Ishikawa (cell line): ENCODE data around the gene GPR152.

ENCODE experiments used
- CEBPB ChIP-seq: IDR thresholded peaks from 2 replicates; pipeline ENCODE4 v1.6.1; 2012
- CREB1 ChIP-seq: IDR thresholded peaks from 2 replicates; pipeline ENCODE4 v1.6.1; 2012; ENCODE audit warnings: low read depth
- EGR1 ChIP-seq: IDR thresholded peaks from 2 replicates; pipeline ENCODE4 v1.6.1; 2012
- EP300 ChIP-seq: IDR thresholded peaks from 2 replicates; pipeline ENCODE4 v1.6.1; 2012; ENCODE audit warnings: borderline replicate concordance
- FOXM1 ChIP-seq: IDR thresholded peaks from 2 replicates; pipeline ENCODE4 v1.6.1; 2012; ENCODE audit warnings: low read depth, borderline replicate concordance
- MAX ChIP-seq: IDR thresholded peaks from 2 replicates; pipeline ENCODE4 v1.6.1; 2012
- NFIC ChIP-seq: IDR thresholded peaks from 2 replicates; pipeline ENCODE4 v1.6.1; 2012
- RAD21 ChIP-seq: IDR thresholded peaks from 2 replicates; pipeline ENCODE4 v1.6.1; 2012; ENCODE audit warnings: low read depth
- REST ChIP-seq: IDR thresholded peaks from 2 replicates; pipeline ENCODE4 v1.6.1; 2012; ENCODE audit warnings: low read depth, mild to moderate bottlenecking
- TAF1 ChIP-seq: IDR thresholded peaks from 2 replicates; pipeline ENCODE4 v1.6.1; 2012; ENCODE audit warnings: low read depth, mild to moderate bottlenecking
- TCF12 ChIP-seq: IDR thresholded peaks from 2 replicates; pipeline ENCODE4 v1.6.1; 2012; ENCODE audit warnings: low read depth
- TEAD4 ChIP-seq: IDR thresholded peaks from 2 replicates; pipeline ENCODE4 v1.6.1; 2012
- USF1 ChIP-seq: IDR thresholded peaks from 2 replicates; pipeline ENCODE4 v1.6.1; 2012
- YY1 ChIP-seq: IDR thresholded peaks from 2 replicates; pipeline ENCODE4 v1.6.1; 2012; ENCODE audit warnings: low read depth
- ZBTB7A ChIP-seq: IDR thresholded peaks from 2 replicates; pipeline ENCODE4 v1.6.1; 2012; ENCODE audit warnings: low read depth

The GPR152 gene

GRCh38 chr11:67423466-67423865 is 29.1 kb downstream of the GPR152 start:
- no peak for TF ChIP-seq ZBTB7A
- no peak for TF ChIP-seq REST
- no peak for TF ChIP-seq TCF12
- no peak for TF ChIP-seq YY1
- TF ChIP-seq CEBPB = no peak
- TF ChIP-seq NFIC = no peak
- no peak for TF ChIP-seq TEAD4
- TF ChIP-seq EGR1 = no peak
- no peak for TF ChIP-seq MAX

DNA sequence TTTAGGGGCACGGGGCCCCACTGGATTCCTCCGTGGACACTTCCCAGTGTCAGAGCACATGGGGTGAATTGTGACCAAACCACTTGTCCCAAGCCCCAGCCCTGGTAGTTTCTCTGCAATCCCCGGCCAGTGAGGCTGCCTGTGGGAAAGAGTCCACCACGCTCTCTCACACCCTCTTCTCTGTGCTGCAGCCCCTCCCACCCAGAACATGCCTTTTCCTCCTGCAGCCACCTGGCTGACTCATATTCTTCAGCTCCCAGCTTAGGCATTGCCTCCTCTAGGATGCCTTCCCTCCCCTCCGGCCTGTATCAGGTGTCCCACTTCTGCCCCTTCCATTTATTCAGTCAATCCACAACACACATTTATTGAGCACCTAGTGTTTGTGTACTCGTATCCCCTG is 29.6 kb downstream of the GPR152 start:
- TF ChIP-seq RAD21 (no peak), CEBPB (no peak), NFIC (no peak), REST (no peak), ZBTB7A (no peak), TEAD4 (no peak), TAF1 (no peak), YY1 (no peak), MAX (no peak), TCF12 (no peak), EP300 (no peak), USF1 (no peak), CREB1 (no peak), FOXM1 (no peak), EGR1 (no peak)

DNA sequence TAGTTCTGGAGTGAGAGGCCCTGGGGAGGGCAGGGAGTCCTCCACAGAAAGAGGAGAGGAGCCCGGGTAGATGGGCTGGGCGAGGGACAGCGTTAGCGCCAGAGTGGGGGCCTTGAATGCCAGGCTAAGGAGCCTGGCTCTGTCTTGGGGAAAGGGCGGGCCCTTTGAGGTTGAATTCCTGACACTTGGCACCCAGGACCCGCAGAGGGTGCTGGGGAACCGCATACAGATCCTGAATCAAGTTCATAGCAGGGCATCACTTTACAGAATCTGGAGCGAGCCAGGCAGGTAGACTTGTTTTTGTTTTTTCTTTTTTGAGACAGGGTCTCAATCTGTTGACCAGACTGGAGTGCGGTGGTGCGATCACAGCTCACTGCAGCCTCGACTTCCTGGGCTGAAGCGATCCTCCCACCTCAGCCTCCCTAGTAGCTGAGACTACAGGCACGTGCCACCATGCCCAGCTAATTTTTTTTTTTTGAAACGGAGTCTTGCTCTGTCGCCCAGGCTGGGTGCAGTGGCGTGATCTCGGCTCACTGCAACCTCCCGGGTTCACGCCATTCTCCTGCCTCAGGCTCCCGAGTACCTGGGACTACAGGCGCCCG is 31.0 kb downstream of the GPR152 start:
- no peak for TF ChIP-seq TCF12
- no peak for TF ChIP-seq EGR1
- TF ChIP-seq FOXM1 = no peak
- TF ChIP-seq YY1 = no peak

GRCh38 chr11:67420646-67421429 is 31.7 kb downstream of the GPR152 start:
- no peak for TF ChIP-seq CREB1
- TF ChIP-seq TEAD4 = no peak
- TF ChIP-seq TAF1 = peak; percentile 47; the same call in 1 of the 2 replicates
- TF ChIP-seq USF1 = 0 out of 2 replicates have a peak, but pooled peaks have one; percentile 3
- TF ChIP-seq YY1 = no peak
- TF ChIP-seq TCF12 = no peak
- no peak for TF ChIP-seq ZBTB7A
- no peak for TF ChIP-seq REST
- TF ChIP-seq EGR1 = no peak
- no peak for TF ChIP-seq EP300
- TF ChIP-seq FOXM1 = no peak
- peak; percentile 63; the same call in 1 of the 2 replicates for TF ChIP-seq MAX
- no peak; the same call in 1 of the 2 replicates for TF ChIP-seq NFIC
- TF ChIP-seq CEBPB = no peak
- TF ChIP-seq RAD21 = no peak
